Daoy (cell line): ENCODE results near the gene TBP. TPM values are rescaled to one million over a fixed set of nuclear protein-coding genes. Genes with fewer than 3 reads are reported as not detected.
"Not testable (repeated sequence)": the region's sequence is repeated elsewhere in the genome, so short reads cannot be mapped to it uniquely, and the experiment has no call there.

ENCODE experiments used
- DNase-seq: peaks from one replicate; pipeline ENCODE4 v3.0.0-alpha.2; 2015; ENCODE audit warnings: low read depth
- total RNA-seq: library from RNA; depleted of rRNA; stranded (reverse); fragments of >200 nt; shearing (Covaris generic); gene quantifications from 2 replicates; pipeline ENCODE4 v1.2.3, GENCODE V29; 2014; rRNA removed

TBP gene
- 27.7 and 36.7 TPM in 2 replicates for total RNA-seq

DNA sequence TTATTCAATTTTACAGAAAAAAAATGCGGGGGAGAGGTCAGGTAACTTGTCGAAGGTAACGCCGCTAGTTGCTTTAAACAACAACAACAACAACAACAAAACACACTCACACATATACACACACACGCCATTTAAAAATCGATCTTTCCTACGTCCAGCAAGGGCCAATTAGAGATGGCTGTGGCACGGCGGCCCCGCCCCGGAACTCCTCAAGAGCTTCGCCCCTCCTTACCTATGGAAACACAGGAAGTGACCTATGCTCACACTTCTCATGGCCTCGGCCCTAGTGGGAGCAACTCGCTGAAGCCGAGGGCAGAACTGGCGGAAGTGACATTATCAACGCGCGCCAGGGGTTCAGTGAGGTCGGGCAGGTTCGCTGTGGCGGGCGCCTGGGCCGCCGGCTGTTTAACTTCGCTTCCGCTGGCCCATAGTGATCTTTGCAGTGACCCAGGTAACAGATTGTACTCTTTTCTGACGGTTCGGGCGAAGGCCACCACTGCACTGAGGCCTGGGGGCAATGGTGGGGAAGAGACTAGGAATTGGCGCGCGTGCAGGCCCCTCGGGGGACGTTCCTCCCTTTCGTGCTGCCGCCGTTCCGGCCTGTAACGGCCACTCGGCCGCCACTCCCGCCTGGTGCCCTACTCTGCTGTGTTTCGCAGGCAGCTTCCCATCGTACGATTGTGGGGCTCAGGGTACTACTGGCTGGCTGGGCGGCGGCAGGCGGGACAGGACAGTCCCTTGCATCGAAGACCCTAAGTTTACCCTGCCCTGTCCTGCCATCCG, at the start of gene TBP:
TBP (plus strand) TSS at position 357 of the 783 bp plus-strand sequence. CDS start 2,661 bp downstream, outside the sequence.
- peak; percentile 100 for DNase-seq

DNA sequence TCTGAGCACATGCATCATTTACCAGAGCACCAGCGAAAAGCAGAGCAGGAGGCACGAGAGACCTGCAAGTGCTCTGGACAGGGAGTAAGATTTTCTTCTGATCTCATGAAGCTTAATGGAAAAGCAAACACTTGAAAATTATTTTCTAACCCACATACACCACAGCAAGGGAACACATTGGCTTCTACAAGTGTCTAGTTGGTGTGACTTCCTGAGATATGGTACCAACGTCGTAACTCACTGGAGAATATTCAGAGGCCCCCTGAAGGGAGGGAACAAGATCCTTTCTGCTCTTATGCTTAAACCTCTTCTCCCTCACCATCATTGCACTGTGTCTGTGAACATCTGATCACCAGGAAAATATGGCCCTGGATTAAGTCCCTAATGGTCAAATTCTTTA, 49.7 kb upstream of the TBP start:
- DNase-seq: no peak

DNA sequence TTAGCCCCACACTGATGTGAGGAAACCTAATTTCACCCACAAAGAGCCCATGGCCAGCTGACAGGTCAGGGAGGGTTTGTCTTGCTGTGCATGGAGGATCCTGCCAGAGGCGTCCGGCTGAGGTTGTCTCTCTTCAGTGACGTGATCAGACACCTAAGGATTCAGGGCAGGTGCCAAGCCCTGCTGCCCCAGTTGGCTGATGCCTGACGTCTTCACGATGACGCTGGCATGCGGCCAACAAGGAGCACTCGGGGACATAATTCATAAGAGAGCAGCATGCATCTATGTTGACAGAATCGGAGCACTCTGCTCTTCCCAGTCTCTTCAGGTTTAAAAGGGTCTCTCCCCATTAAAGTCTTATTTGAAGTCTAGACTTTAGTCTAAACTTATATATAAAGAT, 48.9 kb upstream of the TBP start:
- no peak for DNase-seq

DNA sequence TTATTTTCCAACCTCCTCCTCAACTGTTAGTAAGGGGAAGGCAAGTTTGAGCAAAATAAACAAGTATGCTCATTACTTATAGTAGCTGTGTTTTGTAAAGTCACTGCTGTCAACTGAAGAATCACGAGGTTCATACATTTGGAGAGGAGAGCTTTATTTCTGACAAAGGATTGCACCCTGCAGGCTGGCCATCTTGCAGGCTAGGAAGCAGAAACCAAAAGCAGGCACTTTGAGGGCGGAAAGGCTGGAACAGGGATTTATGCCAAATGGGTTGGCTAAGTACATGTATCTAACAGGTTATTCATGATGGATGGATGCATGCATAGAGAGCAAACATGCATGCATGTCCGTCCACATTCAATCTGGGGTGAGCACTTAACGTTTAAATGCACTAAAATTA, 47.7 kb upstream of the TBP start:
- no peak for DNase-seq

DNA sequence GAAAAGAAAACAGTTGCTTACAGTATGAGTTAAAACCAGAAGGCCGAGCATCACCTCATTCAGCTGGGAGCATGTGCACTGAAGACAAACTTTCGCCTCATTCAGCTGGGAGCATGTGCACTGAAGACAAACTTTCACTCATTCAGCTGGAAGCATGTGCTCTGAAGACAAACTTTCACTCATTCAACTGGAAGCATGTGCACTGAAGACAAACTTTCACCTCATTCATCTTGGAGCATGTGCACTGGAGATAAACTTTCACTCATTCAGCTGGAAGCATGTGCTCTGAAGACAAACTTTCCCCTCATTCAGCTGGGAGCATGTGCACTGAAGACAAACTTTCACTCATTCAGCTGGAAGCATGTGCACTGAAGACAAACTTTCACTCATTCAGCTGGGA, 46.4 kb upstream of the TBP start:
- not testable (repeated sequence) for DNase-seq

DNA sequence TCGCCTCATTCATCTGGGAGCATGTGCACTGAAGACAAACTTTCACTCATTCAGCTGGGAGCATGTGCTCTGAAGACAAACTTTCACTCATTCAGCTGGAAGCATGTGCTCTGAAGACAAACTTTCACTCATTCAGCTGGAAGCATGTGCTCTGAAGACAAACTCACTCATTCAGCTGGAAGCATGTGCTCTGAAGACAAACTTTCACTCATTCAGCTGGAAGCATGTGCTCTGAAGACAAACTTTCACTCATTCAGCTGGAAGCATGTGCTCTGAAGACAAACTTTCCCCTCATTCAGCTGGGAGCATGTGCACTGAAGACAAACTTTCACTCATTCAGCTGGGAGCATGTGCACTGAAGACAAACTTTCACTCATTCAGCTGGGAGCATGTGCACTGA, 45.9 kb upstream of the TBP start:
- DNase-seq: not testable (repeated sequence)

DNA sequence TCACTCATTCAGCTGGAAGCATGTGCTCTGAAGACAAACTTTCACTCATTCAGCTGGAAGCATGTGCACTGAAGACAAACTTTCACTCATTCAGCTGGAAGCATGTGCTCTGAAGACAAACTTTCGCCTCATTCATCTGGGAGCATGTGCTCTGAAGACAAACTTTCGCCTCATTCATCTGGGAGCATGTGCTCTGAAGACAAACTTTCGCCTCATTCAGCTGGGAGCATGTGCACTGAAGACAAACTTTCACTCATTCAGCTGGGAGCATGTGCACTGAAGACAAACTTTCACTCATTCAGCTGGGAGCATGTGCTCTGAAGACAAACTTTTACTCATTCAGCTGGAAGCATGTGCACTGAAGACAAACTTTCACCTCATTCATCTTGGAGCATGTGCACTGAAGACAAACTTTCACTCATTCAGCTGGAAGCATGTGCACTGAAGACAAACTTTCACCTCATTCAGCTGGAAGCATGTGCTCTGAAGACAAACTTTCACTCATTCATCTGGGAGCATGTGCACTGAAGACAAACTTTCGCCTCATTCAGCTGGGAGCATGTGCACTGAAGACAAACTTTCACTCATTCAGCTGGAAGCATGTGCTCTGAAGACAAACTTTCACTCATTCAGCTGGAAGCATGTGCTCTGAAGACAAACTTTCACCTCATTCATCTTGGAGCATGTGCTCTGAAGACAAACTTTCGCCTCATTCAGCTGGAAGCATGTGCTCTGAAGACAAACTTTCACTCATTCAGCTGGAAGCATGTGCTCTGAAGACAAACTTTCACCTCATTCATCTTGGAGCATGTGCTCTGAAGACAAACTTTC, 45.1 kb upstream of the TBP start:
- DNase-seq: not testable (repeated sequence)

DNA sequence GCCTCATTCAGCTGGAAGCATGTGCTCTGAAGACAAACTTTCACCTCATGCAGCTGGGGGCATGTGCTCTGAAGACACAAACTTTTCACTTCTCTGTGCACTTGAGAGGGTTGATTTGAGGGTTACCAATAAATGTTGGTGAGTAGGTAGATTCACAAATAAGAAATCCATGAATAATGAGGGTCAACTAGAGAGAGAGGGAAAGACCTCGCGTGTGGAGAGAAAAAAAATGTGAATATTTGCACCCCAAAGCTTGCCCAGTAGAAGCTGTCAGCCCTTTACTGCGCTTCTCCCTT, 44.5 kb upstream of the TBP start:
- no peak for DNase-seq

DNA sequence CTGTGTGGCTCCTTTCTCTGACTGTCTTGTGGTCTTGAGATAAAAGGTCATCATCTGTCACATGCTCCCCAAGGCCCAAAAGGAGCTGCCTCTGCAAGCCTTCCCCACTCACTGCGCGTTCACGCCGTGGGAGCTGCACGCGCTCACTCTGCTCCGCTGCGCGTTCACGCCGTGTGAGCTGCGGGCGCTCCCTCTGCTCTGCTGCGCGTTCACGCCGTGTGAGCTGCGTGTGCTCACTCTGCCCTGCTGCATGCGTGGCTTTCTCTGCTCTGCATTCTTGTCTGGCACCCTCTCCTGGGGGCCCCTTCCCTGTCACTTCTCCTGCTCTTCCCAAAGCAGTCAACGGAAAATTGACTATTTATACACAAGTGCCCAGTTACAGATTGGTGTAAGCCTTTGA, 43.5 kb upstream of the TBP start:
- no peak for DNase-seq

DNA sequence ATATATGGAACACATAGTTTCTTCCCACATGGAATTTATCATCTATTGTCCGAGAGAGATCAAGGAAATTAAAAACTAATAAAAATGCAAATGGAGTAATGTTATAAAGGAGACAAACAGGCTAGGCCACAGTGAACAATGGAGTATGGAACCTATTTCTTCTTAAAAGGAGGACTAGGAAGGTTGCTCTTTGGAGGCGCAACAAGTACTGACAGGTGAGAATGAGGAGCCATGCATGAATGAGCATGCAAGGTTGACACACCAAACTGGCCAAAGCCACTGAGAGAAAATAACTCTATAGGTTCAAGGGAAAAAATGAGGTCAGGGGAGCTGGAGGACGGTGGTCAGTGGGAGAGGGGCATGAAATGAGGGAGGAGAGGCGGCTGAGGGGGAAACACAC, 41.9 kb upstream of the TBP start:
- no peak for DNase-seq

DNA sequence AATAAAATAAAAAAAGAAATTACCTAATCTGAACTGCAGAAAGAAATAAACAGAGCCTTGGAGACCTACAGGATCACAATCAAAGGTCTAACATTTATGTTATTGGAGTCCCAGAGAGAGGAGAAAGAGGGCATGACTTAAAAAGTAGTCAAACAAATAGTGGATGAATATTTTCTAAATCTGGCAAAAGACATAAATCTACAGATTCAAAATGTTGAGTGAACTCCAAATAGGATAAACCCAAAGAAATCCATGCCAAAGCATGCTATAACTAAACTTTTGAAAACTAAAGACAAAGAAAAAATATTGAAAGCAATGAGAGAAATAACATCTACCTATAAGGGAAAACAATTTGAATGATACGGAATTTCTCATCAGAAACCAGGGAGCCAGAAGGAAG, 39.3 kb upstream of the TBP start:
- DNase-seq: no peak

DNA sequence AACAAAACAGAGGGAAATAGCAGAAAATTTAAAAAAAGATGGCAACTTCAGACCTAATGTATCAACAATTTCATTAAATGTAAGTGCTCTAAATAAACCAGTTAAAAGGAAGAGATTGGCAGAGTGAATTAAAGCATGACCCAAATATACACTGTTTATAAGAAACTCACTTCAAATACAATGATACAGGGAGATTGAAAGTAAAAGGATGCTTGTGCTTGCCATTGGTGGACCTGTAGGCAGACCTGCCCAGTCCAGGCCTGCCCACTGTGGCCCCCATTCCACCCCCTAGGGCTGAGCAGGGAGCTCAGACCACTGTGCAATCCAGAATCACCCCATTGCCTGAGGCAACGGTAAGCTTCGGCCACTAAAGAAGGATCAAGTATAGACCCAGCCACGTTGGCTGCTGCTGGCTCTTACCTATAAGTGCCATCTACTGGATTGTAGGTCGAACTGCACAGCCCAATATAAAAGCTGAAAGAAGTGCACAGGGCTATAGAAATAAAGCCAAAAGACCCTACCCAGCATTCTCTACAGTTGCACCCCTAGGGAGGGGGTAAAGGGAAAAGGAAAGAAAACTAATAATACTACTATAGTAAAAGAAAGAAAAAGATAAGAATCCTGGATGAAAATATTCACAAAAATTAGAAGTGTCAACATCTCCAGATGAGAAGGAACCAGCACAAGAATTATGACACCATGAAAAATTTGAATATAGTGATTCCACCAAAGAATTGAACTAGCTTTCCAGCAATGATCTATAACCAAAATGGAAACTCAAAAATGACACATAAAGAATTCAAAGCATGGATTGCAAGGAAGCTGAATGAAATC, 37.2 kb upstream of the TBP start:
- peak; percentile 78 for DNase-seq

DNA sequence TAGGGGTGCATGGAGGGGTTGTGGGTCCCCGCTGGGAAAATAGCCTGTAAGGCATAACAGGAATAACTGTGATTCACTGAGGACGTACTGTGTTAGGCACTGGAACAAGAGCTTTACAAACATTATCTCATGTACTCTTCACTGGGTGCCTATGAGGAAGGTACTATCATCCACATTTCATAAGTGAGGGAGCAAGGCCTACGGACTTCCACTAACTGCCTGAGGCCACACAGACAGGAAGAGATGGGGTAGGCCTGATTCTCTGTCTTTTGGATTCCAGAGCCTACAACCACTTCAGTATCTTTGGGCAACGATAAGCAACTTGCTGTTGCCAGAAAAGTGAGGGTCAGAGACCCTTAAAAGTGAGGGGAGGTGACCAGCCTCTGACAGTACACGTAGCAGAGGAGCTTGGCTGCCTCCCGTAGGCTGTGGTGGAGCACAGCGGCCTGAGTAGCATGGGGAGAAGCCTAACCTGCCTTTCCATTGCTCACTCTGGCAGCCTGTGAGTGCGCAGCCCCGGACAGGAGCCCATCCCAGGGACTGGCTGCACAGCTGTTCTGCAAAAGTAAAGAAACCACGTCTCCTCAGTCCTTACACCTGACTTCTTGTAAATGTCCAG, 31.5 kb upstream of the TBP start:
- peak; percentile 36 for DNase-seq

DNA sequence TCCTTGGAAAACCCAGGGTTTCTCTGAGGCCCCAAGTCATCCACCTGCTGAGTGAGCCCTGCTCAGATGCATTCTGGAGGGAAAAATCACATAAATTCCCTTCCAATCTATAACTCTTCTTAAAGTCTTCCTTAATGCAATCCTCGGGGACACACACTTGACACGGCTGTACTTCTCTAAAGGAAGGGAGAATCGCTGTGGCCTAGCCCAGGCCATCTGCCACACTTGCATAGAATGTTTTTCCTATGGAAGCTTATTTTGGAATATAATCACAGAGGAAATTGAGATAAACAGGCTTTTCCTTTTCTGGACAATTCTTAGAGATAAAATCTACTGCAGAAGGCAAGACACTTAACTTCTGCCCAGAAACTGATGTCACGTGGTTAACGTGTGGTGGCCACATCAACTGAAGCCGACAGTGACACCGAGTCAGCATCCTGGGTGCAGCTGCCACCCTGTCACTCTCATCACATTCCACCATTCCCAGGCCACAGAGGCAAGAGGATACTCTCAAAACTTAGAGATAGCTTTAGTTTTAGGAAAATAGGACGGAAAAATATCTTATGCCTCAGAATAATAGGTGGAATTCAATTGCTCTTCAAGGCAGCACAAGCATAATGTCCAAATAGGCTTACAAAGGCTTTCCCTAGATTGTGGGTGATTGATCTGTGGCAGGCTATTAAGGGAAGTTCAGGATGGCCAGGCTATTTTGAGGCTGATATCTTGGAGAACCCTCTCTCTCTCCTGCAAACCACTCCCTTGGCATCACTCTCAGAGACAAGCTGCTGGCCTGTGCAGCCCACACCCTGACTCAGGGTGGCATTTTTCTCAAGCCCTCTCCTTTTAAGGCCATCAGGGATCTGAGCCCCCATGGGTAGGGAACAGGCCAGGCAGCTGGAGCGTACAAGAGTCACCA, 30.7 kb upstream of the TBP start:
- DNase-seq: no peak

DNA sequence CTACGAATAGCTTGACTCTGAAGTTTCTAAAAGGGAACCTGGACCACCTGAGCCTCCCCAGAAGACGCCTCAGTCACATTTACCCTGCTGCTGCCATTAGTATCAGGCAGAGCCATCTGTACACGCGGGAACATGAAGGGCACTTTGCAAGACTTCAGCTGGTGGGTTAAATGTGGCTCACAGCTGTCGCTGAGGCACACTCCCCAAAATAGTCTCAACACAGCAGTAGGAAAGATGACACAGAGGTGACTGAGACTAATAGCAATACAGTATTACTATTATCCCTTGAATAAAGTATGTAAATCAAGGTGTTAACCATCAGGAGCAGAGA, 30.0 kb upstream of the TBP start:
- no peak for DNase-seq

DNA sequence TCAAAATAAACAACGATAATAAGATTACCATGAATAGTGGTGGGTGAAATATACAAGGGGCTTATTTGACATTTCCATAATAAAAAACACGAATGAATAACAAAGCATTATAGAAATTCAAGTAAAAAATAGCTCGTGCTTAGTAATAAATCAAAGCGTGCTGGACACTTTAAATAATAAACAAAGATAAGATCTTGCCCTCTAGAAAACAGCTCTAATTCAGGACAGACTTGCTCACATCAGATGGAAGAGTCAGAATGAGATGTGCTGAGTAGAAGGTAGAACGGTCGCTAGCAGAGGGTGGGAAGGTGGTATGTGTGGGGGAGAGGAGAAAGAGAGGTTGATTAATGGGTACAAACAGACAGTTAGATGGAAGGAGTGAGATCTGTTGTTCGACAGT, 28.4 kb upstream of the TBP start:
- DNase-seq: no peak

DNA sequence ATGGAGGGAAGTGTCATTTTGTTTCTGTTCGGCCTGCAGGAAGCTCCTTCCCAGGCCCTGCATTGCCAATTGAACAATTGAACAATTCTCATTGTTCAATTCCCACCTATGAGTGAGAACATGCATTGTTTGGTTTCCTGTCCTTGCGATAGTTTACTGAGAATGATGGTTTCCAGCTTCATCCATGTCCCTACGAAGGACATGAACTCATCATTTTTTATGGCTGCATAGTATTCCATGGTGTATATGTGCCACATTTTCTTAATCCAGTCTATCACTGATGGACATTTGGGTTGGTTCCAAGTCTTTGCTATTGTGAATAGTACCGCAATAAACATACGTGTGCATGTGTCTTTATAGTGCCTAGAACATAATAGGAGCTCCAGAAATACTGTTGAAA, 26.2 kb upstream of the TBP start:
- not testable (repeated sequence) for DNase-seq

DNA sequence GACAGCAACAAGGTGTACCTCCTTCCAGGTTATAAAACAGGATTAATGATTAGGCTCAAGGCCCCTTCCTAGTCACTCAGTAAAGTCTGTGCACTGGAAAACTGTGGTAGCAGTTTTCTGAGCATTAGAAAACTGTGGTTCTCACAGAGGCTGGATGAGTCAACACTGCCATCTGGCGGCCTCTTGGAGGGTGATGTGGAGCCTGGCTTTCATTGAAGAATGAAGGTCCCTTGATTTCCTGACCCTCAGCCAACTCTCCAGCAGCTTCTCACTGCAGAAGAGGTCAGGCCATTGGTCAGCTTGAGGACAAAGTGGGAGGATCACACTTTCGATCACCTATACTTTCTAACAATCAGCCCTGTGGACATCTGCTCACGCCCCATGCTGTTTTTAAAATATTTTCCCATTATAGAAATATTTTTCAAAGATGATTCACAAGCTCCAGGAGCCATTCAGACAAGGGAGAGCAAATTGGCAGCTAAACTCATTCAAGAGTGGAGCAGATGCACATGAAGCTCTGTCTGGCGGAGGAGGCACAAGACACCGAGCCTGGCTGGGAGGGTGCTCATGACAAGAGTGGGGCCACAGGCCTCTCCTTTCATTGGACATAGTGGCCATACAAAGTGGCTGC, 24.2 kb upstream of the TBP start:
- DNase-seq: peak; percentile 81

DNA sequence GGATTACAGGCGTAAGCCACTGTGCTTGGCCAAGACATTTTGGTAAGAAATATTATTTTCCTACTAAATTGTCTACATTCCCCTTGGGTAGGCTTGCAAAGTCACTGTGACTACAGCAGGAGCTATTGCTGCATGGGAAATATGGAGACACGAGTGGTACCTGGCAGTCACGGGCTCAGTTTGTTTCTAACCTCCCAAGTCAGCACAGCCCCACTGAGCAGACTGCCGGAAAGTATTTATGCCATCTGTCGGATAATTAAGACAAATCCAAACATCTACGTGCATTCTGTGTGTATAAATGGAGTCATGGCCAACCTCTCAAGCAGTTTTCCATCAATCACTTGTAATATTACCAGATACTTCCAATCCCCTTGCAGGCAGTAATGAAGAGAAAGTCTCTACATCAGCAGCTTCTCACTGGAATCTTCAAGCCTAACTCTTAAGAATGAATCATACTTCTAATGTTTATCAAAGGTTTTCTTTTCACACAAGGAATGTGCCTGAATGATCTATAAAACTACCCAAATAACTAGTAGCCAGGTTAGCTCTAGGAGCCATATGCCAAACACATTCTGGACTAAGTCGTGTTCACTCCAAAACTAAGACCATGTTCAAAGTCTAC, 21.2 kb upstream of the TBP start:
- no peak for DNase-seq

DNA sequence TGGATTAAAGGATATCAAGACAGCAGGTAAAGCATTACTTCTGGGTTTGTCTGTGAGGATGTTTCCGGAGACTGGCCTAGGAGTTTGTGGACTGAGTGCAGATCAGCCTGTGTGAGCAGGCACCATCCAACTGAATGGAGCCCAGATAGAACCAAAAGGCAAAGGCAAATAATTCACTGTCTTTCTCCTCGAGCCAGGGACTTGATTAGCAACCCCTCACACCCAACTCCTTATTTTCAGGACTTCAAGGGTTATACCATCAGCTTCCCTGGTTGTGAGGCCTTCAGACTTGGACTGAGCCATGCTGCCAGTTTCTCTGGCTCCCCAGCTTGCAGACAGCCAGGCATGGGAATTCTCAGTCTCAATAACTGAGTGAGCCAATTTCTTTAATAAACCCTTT, 20.4 kb upstream of the TBP start:
- no peak for DNase-seq
